SK-N-MC (cell line): ENCODE data around the gene CFTR.

Source experiments
- DNase-seq: peaks from one replicate; pipeline ENCODE4 v3.0.0-alpha.2; 2011; ENCODE audit warnings: low read depth, low spot score
- H3K27ac ChIP-seq: fragments of 200-600 bp; sonication (generic); 2 replicates; pipeline ENCODE4 v1.5.1; 2016; ENCODE audit warnings: mixed run types
- H3K36me3 ChIP-seq: fragments of 200-600 bp; sonication (generic); 2 replicates; pipeline ENCODE4 v1.6.1; 2017; ENCODE audit warnings: antibody characterized with exemption, low read length, mixed read lengths; ENCODE audit not compliant: insufficient read depth
- H3K4me3 ChIP-seq: fragments of 200-600 bp; sonication (generic); 2 replicates; pipeline ENCODE4 v1.5.1; 2016
- H3K9ac ChIP-seq: fragments of 200-600 bp; sonication (generic); 2 replicates; pipeline ENCODE4 v1.8.0; 2017; ENCODE audit warnings: mixed run types, mixed read lengths; ENCODE audit not compliant: insufficient read length
- H3K9me3 ChIP-seq: fragments of 200-600 bp; sonication (generic); 2 replicates; pipeline ENCODE4 v1.6.1; 2017; ENCODE audit warnings: low read depth, mild to moderate bottlenecking, antibody characterized with exemption, low read length, moderate library complexity, mixed read lengths
- EZH2 ChIP-seq: fragments of 200-600 bp; sonication (generic); IDR thresholded peaks from one replicate; pipeline ENCODE4 v1.6.1; 2017; ENCODE audit warnings: antibody characterized with exemption
- FOXP2 ChIP-seq: optimal IDR thresholded peaks from 2 replicates; pipeline ENCODE3; 2011; ENCODE audit warnings: mild to moderate bottlenecking, moderate library complexity; ENCODE audit not compliant: insufficient read depth; ENCODE audit errors: extremely low read length, control extremely low read depth
- POLR2AphosphoS5 ChIP-seq: IDR thresholded peaks from 2 replicates; pipeline ENCODE4 v1.6.1; 2012; ENCODE audit warnings: mild to moderate bottlenecking, low read depth, low read length, borderline replicate concordance

The CFTR gene

DNA sequence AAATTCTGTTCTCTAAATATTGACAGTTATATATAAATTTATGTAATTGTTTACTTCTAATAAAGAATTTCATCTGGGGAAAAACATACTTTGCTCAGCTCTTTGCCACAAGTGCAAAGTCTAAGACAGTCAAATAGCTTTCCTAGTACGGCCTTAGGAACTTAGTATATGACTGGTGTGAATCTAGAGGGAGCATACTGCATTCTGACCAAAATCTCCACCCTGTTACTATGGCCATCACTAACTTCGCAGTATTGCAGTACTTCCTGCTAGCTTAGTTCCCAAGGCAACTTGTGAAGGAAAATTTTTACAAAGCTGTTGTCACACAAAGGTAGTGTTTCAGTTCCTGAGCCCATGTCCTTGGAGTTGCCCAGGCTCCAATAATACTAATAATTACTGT, 181.5 kb downstream of the CFTR start:
- no peak overlapping the region for H3K9ac ChIP-seq
- TF ChIP-seq FOXP2 (no peak), POLR2AphosphoS5 (no peak), EZH2 (no peak)
- no peaks in the 10 kb centered on the region for H3K36me3 ChIP-seq
- H3K27ac ChIP-seq: no peak overlapping the region
- no peaks in the 10 kb centered on the region for H3K9me3 ChIP-seq
- H3K4me3 ChIP-seq: no peak overlapping the region
- DNase-seq: no peak

- no peak for DNase-seq
- TF ChIP-seq EZH2 (no peak), FOXP2 (no peak), POLR2AphosphoS5 (no peak)
- no peak overlapping the region for H3K27ac ChIP-seq
- no peaks in the 10 kb centered on the region for H3K9me3 ChIP-seq
- no peak overlapping the region for H3K9ac ChIP-seq
- H3K36me3 ChIP-seq: no peaks in the 10 kb centered on the region
- H3K4me3 ChIP-seq: no peak overlapping the region
Measured at GRCh38 chr7:117664047-117664446, 184.2 kb downstream of the CFTR start.

GRCh38 chr7:117665368-117665767, 185.5 kb downstream of the CFTR start:
- TF ChIP-seq EZH2 (no peak), POLR2AphosphoS5 (no peak), FOXP2 (no peak)
- no peaks in the 10 kb centered on the region for H3K9me3 ChIP-seq
- H3K36me3 ChIP-seq: no peaks in the 10 kb centered on the region
- DNase-seq: no peak
- H3K27ac ChIP-seq: no peak overlapping the region
- H3K4me3 ChIP-seq: no peak overlapping the region
- no peak overlapping the region for H3K9ac ChIP-seq

DNA sequence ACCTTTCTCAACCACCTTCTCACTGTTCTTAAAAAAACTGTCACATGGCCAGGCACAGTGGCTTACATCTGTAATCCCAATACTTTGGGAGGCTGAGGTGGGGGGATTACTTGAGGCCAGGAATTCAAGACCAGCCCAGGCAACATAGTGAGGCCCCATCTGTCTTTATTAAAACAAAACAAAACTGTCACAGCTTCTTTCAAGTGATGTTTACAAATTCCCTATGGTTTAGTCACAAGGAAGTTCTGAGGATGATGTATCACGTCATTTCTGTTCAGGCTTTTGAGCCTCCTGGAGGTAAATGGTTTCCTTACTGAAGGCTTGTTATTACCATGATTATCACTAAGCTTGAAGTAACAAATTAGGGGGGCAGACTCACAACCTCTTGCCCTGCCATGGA, 186.2 kb downstream of the CFTR start:
- TF ChIP-seq POLR2AphosphoS5 (no peak), EZH2 (no peak), FOXP2 (no peak)
- Histone ChIP-seq H3K9me3 (no peaks in the 10 kb centered on the region), H3K9ac (no peak overlapping the region), H3K4me3 (no peak overlapping the region), H3K27ac (no peak overlapping the region), H3K36me3 (no peaks in the 10 kb centered on the region)
- no peak for DNase-seq

GRCh38 chr7:117666689-117667088, 186.9 kb downstream of the CFTR start:
- no peak overlapping the region for H3K27ac ChIP-seq
- H3K4me3 ChIP-seq: no peak overlapping the region
- H3K9me3 ChIP-seq: no peaks in the 10 kb centered on the region
- no peak overlapping the region for H3K9ac ChIP-seq
- DNase-seq: no peak
- TF ChIP-seq POLR2AphosphoS5: no peak
- no peak for TF ChIP-seq FOXP2
- no peak for TF ChIP-seq EZH2
- no peaks in the 10 kb centered on the region for H3K36me3 ChIP-seq

DNA sequence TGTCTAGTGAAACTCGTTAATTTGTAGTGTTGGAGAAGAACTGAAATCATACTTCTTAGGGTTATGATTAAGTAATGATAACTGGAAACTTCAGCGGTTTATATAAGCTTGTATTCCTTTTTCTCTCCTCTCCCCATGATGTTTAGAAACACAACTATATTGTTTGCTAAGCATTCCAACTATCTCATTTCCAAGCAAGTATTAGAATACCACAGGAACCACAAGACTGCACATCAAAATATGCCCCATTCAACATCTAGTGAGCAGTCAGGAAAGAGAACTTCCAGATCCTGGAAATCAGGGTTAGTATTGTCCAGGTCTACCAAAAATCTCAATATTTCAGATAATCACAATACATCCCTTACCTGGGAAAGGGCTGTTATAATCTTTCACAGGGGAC, 187.6 kb downstream of the CFTR start:
- no peak overlapping the region for H3K4me3 ChIP-seq
- TF ChIP-seq FOXP2 (no peak), EZH2 (no peak), POLR2AphosphoS5 (no peak)
- no peaks in the 10 kb centered on the region for H3K36me3 ChIP-seq

GRCh38 chr7:117669818-117670217, 190.0 kb downstream of the CFTR start:
- Histone ChIP-seq H3K9me3 (no peaks in the 10 kb centered on the region), H3K4me3 (no peak overlapping the region), H3K36me3 (no peaks in the 10 kb centered on the region), H3K27ac (no peak overlapping the region), H3K9ac (no peak overlapping the region)
- DNase-seq: no peak
- no peak for TF ChIP-seq FOXP2
- TF ChIP-seq POLR2AphosphoS5: no peak
- TF ChIP-seq EZH2: no peak

More for the DNA sequence above, 187.6 kb downstream of the CFTR start:
- no peak overlapping the region for H3K27ac ChIP-seq
- no peaks in the 10 kb centered on the region for H3K9me3 ChIP-seq
- no peak overlapping the region for H3K9ac ChIP-seq
- DNase-seq: no peak

DNA sequence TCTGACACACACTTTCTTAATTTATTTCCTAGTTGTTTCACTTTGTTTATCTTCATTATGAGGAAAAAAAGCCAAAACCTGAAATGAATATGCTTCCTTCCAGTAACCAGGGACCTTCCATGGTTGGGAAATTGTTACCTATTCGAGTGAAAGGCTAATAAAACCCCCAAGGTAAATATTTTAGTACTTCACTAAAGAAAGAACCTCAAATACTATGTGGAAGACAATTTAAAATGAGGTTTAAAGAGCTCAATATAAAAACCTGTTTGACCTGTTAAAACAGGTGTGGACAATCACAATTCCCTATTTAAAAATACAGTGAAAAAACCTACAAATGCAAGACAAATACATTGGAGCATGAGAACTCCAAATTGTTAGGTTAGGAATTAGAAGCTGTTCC, 192.6 kb downstream of the CFTR start:
- Histone ChIP-seq H3K4me3 (no peak overlapping the region), H3K9ac (no peak overlapping the region), H3K9me3 (no peaks in the 10 kb centered on the region), H3K36me3 (no peaks in the 10 kb centered on the region), H3K27ac (no peak overlapping the region)
- DNase-seq: no peak
- TF ChIP-seq FOXP2 (no peak), POLR2AphosphoS5 (no peak), EZH2 (no peak)

DNA sequence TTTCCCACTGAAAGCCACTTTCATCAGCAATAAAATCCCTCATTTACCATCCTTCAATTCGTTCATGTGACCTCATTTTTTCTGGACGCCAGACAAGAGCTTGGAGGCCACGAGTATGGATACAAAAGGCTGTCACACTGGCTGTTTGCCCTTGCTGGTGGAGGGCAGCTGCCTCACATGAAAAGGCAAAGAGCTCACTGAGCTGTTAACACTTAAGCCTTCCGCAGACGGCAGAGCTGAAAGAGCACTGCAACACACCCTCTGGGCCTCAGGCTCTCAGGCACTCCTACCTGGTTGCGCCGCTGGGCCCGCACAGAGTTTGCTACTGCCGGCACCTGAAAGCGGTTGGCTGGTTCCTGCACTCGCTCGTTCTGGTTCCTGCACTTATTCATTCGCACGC, 193.5 kb downstream of the CFTR start:
- TF ChIP-seq EZH2 (no peak), FOXP2 (no peak), POLR2AphosphoS5 (no peak)
- Histone ChIP-seq H3K27ac (no peak overlapping the region), H3K36me3 (no peaks in the 10 kb centered on the region), H3K4me3 (no peak overlapping the region), H3K9me3 (no peaks in the 10 kb centered on the region), H3K9ac (no peak overlapping the region)
- no peak for DNase-seq

GRCh38 chr7:117673839-117674238, 194.0 kb downstream of the CFTR start:
- no peak overlapping the region for H3K27ac ChIP-seq
- no peaks in the 10 kb centered on the region for H3K36me3 ChIP-seq
- TF ChIP-seq FOXP2 (no peak), EZH2 (no peak), POLR2AphosphoS5 (no peak)
- no peak overlapping the region for H3K4me3 ChIP-seq
- H3K9ac ChIP-seq: no peak overlapping the region
- DNase-seq: peak; percentile 30
- no peaks in the 10 kb centered on the region for H3K9me3 ChIP-seq
